ENCODE measurements around the gene ADAMTSL5.
"Not testable (repeated sequence)": the region's sequence is repeated elsewhere in the genome, so short reads cannot be mapped to it uniquely, and the experiment has no call there.

Gene ADAMTSL5

GRCh38 chr19:1531587-1531986 is 18.8 kb upstream of the ADAMTSL5 start:
- DNase-seq, result no peak

- not testable (repeated sequence) for DNase-seq
These were observed 18.0 kb upstream of the ADAMTSL5 start for GRCh38 chr19:1530856-1531255.

GRCh38 chr19:1529430-1529816 is 16.6 kb upstream of the ADAMTSL5 start:
- DNase-seq, result no peak

- no peak for DNase-seq
These were observed 16.0 kb upstream of the ADAMTSL5 start for GRCh38 chr19:1528596-1529429.

- DNase-seq, result no peak
These were observed 15.0 kb upstream of the ADAMTSL5 start for GRCh38 chr19:1527650-1528309.

GRCh38 chr19:1526979-1527649 is 14.3 kb upstream of the ADAMTSL5 start:
- DNase-seq, result no peak

GRCh38 chr19:1526066-1526778 is 13.4 kb upstream of the ADAMTSL5 start:
- no peak for DNase-seq

GRCh38 chr19:1525343-1525742 is 12.5 kb upstream of the ADAMTSL5 start:
- no peak for DNase-seq

GRCh38 chr19:1524972-1525325 is 12.1 kb upstream of the ADAMTSL5 start:
- no peak for DNase-seq

GRCh38 chr19:1524287-1524971 is 11.6 kb upstream of the ADAMTSL5 start:
- DNase-seq, result no peak

- peak in 24 of 58 donors; percentile 8 to 52 (median 16) for DNase-seq
These were observed 10.8 kb upstream of the ADAMTSL5 start, which contains the start of gene PLK5 for GRCh38 chr19:1523412-1524286. TSS of gene PLK5 (plus strand) at chr19:1524077. CDS start at chr19:1526997, 2,920 bp downstream.

- DNase-seq, result peak in 1 of 58 donors; percentile 6
These were observed 10.0 kb upstream of the ADAMTSL5 start for GRCh38 chr19:1522838-1523237.

- no peak for DNase-seq
These were observed 9.2 kb upstream of the ADAMTSL5 start for GRCh38 chr19:1522061-1522460.

GRCh38 chr19:1521636-1522035 is 8.8 kb upstream of the ADAMTSL5 start:
- DNase-seq, result peak in 52 of 58 donors; percentile 11 to 90 (median 68)

- DNase-seq, result no peak
These were observed 7.5 kb upstream of the ADAMTSL5 start for GRCh38 chr19:1520203-1520780.

GRCh38 chr19:1519802-1520201 is 7.0 kb upstream of the ADAMTSL5 start:
- DNase-seq, result not testable (repeated sequence)

GRCh38 chr19:1518471-1518870 is 5.7 kb upstream of the ADAMTSL5 start:
- no peak for DNase-seq

GRCh38 chr19:1516395-1516753 is 3.6 kb upstream of the ADAMTSL5 start:
- no peak for DNase-seq

GRCh38 chr19:1514986-1515721 is 2.3 kb upstream of the ADAMTSL5 start:
- no peak for DNase-seq
